GM18502 (cell line): ENCODE results near the gene ME3.

Experiments used
- ATAC-seq: cut with Tn5 transposase; IDR thresholded peaks from one replicate; pipeline ENCODE4 v1.9.1; 2021; ENCODE audit warnings: mild to moderate bottlenecking; ENCODE audit not compliant: unreplicated experiment, poor library complexity

Gene ME3

DNA sequence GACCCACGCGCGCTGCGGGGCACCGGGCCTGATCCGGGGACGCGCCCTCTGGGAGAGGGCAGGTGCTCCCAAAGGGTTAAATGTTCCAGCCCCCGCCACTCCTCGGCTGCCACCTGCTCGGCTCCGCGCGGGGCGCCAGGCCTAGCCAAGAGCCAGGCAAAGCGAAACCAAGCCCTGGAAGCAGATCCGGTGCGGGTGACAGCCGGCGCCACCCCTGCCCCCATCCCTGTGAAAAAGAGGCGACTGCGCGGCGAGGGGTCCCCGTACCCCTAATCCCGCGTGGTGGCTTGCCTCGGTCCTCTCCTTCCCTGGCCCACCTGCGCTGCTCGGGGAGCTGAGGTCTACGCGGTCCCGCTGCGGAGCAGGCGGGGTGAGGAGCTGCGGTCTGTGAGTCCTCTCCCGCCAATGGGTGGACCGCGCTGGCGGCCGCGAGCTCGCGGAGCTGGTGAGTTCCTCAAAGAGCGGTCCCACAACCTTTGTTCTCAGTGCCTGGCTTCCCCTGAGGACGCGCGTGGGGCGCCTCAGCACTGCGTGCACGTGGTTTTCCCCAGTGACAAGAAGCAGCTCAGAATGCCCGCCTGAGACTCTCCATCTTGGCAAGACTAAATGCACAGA is at the start of gene ME3:
ME3 (minus strand) TSS at position 610 of the 615 bp plus-strand sequence.
- ATAC-seq: peak; percentile 59

DNA sequence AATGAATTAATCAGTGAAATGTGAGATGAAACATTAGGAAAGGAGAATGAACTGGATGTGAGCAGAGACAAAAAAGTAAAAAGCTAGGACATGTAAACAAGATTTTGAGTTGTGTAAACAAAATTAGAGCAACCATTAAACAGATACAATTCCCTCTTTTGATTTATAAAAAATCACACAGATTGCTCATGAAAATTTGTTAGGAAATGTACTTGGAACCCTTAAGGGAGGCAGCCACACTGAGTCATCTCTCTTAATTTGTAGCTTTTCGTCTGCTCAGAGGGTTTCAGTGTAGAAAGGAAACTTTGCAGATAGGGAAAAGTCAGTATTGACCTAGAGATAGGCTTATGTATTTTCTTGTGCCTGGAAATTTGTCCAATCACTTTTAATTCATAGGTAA is 49.6 kb upstream of the ME3 start:
- ATAC-seq: no peak

DNA sequence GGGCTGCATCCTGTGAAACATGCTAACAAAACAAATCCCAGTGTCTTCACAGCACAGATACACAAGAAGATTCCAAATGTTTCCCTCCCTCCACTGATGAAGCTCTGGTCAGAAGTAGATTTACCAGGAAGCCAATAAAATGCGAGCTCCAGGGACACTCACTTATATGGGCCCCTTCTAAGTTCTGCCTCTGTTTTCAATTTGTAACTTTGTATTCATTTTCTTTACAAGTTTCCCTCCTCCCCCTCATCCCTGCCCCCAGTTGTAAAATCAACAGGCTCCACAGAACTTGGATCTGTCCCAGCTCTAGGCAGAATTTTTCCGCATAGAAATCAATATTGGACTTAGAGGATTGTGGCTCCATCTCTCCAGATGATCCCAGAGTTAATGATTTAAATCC is 48.1 kb upstream of the ME3 start:
- no peak for ATAC-seq

DNA sequence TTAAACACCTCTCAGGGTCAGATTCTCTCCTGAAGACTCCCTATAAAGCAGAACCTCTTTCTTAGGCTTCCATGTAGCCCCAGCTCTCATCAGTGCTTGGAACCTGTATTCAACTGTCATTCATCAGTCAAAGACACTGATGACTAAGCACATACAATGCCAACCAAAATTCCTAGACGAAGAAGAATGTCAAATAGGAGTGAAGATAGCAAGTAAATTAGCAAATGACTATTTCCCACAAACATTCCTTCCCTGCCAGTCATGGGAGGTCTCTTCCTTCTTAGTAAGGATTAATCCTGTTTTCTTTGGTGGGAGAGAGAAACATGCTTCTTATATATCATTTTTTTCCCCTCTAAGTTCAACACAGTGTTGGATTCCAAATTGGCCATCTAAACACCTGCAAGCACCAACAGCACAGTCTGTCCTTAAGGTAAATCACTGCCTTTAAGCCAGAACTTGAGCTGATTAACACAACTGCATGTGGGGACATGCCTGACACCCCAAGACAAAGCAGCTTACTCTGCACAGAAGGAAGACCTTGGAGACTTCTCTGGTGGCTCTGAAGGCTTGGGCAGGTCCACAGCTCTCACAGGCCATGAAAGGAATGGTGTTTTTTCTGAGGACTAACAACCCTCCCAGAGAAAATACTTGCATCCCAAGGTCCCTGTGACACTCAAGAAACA is 47.5 kb upstream of the ME3 start:
- ATAC-seq: no peak

DNA sequence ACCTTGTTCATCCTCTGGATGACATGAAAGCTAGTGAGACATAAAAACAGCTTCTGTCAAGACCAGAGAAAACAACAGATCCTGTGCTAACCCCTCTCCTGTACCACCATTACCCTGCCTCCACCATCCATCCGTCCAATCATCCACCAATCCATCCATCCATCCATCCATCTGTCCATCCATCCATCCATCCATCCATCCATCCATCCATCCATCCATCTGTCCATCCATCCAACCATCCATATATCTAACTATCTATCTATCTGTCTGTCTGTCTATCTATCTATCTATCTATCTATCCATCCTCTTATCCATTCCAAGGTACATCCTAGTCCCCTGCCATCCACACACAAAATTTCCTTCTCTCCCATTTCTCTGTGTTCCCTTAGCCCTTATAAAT is 46.6 kb upstream of the ME3 start:
- ATAC-seq: no peak

DNA sequence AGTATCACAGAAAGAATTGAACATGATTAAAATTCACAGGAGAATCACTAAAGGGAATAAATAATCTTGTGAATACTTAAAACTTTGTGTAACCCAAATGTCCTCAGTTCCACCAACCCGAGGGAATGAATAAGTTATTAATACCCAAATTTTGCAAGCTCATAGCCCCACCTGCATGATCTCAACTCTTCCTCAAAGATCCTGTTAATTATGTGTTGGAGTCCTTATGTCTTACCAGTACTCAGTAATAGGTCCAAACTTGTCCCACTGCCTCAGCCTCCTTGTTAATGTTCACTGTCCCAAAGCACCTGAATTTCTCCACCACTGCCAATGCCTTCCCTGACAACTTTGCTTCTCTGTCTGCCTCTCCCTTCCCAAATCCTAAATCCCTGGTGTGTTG is 46.1 kb upstream of the ME3 start:
- no peak for ATAC-seq

DNA sequence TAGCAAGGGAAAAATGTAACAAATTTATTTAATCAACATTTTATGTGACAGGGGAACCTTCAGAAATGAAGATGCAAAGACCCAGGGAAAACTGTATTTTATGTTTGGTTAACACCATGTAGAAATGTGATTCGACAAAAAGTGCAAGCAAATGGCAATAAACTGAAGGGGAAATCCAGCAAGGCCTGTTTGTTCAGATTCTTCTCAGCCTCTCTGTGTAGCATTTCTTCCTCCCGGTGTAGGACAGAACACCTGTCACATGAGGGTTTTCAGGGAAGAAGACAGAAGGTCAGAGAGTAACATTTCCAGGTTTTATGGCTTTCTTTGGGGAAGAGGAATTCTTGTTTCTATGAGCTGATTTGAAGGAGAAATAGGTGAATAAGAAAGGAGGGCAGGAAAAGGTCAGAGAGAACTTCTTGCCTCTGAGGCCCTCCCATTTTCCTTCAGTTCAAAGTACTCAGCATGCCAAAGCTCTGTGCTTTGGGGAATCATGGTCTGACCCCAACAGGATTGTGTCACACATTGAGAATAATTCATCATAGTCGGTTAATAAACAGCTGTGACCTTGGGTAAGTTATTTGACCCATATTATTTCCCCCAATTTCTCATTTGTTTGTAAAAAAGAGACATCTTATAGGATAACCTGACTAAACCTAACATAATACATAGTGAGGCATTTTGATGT is 45.5 kb upstream of the ME3 start:
- ATAC-seq: no peak

DNA sequence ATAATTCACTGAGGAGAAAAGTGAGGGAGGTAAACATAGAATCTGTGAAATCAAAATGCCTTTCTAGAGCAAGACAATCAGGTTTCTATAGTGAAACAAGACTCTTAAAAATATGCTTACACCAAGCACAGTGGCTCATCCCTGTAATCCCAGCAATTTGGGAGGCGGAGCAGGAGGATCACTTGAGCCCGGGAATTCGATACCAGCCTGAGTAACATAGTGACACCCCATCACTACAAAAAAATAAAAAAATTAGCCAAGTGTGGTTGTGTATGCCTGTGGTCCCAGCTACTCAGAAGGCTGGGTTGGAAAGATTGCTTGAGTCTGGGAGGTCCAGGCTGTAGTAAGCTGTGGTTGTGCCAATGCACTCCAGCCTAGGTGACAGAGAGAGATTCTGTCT is 43.2 kb upstream of the ME3 start:
- ATAC-seq: no peak

DNA sequence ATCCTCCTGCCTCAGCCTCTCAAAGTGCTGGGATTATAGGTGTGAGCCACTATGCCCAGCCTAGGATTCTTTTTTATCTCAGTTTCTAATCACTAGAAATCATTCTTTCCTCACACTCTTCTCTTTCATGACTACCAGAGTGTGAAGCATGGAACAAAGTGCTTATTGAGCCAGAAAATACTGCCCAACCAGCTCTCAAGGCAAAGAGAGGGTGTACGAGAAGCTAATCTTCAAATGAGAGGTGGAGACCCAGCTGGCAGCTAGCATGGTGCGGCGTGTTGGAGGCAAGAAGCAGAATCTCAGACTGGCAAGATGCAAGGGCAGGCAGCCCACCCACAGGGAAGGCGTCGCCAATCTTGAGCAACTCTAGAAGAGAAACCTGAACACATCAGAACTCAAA is 41.1 kb upstream of the ME3 start:
- ATAC-seq: no peak

DNA sequence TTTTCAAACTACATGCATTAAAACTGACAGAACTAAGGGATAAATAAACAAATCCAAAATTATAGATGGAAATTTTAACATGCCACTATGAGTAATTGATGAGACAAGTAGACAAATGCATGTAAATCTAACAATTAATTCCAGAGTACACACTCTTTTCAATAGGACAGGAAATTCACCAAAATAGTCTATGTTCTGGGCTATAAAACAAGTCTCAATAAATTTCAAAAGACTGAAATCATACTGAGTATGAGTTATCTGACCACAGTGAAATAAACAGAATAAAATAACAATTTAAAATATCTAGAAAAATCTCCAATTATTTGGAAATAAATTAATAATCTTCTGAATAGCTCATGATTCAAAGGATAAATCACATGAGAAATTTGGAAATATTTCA is 38.5 kb upstream of the ME3 start:
- no peak for ATAC-seq

DNA sequence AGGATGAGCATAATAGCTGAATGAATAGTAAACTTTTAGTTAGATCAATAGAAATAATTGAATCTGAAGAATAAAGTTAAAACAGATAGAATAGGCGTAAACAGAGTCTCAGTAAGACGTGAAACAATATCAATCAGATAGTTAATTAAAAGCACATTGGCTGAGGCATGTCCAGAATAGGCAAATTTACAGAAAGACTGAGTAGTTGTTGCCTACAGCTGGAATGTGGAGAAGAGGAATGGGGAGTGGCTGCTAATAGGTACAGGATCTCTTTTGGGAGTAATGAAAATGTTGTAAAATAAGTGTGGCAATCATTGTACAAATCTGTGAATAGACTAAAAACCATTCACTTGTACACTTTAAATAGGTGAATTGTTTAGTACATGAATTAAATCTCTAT is 36.3 kb upstream of the ME3 start:
- no peak for ATAC-seq

DNA sequence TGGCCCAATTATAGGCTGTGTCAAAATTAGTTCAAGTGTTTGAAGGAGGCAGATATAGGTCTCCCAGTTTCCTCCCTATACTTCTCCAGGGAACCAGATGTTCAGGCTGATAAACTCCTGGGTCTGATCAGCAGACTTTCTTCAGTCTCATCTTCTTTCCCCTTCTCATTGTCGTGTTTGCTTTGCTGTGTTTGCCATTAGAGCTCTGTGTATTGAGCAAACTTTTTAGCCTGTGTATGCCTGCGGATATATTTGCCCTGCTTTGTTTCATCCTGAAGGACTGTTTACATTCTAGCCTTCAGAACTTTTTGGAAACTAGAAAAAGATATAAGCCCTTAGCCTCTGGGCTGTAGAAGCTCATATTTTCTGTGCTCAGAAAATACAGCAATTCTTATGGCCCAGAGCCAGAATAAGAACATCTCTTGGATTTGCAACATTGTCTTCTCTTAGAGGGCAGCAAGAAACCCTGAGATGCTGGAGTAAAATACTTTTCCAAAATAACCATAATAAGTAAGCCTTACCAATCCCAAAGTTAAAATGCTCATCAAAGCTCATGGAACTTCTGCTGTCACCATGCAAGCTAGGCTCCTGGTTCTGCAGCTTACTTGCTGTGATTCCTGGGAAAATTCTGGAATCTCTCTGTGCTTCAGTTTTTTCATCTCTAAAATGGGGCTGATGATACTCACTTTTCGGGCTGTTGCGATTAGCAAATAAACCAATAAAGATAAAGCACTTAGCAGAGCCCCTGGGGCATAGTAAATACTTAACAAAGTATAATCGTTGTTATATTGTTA is 34.1 kb upstream of the ME3 start:
- ATAC-seq: no peak

DNA sequence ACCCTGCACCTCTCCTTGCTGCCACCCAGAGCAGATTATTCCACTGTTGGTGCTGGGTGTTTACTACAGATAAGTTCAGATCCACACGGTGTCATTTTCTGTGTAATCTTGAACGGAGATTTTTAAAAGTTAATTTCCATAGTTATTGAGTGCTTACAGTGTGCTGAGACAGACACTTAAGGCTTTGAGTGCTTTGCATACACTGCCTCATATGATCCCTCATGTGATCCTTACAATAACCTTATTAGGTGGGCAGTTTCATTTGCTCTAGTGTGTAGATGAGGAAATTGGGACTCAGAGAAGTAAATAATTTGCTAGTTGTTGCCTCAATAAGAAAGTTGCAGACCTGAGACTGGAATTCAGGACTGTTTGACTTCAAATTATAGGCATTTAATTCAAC is 32.3 kb upstream of the ME3 start:
- no peak for ATAC-seq

DNA sequence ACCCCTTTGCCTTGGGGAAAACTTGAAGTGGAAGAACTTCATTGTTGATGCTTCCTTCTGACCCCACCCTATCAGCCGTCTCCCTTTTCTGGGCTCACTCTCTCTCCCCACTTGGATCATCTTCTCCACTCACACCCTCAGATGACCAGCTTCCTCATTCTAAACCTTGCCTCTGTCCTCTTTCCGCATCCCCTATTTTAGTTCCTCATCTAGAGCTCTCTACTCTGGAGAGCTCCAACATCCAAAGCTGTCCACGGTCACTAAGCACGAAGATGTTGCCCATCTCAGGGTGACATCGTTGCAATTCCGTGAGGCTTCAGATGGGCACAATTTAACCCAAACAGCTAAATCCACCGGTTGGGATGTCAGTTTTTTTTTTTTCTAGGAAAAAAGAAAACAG is 31.6 kb upstream of the ME3 start:
- no peak for ATAC-seq

DNA sequence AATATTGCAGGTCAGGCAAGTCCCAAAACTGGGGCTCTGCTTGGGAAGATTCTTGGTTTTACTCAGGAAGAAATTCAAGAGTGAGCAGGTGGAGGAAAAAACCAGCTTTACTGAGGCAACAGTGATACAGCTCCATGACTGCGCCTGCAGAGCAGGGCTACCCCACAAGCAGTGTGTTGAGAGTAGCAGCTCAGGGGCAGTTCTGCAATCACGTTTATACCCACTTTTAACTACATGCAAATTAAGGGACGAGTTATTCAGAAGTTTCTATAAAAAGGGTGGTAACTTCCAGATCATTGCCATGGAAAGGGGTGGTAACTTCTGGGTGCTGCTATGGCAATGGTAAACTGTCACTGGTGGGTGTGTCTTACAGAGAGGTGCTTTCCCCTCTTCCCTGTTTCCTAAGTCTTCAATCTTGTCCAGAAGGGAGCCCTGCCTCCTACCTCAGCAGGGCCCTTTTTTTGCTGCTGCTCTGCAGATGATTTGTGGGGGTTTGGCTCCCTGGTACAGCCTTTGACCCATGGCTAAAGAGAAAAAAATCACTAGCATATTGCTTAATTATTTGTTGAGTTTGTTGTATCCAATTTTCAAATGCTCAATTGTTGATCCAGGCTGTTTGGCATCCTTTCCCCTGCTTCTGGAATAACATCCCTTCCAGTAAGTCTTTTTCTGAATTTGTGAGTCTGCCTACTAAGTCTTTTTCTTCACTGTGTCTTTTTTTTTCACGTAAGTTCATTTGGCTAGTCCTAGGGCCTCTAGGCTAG is 30.0 kb upstream of the ME3 start:
- ATAC-seq: no peak

DNA sequence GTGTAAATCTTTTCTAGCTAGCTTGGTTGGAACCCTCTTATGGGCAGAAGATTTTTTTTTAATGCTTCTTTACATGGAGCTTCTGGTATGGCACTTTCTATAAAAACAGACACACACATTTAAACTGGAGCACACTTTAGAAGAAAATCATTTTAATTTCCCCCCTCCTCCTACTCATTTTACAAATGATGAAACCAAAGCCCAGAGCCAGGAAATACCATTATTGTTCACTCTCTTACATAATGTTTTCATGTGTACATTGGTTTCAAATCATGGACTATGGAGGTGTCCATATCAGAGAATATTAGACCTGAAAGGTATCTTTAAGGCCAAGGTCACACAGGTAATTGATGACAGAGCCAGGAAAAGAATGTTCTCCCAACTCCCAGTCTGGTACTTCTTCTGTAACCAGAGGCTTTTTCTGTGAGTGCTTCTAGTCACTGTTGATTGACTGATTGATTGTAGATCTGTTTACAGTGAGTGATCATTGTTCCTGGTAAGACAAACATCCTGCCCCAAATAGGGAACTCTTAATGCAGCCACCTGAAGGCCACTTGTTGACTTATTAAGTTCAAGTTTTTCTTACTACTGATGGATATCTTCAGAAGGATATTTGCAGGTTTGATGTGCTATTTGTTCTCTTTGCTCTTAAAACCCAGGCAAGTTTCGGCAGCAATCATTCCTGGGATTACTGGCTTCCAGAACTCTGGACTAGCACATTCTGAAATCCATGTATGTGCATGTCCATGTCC is 26.8 kb upstream of the ME3 start:
- ATAC-seq: no peak

DNA sequence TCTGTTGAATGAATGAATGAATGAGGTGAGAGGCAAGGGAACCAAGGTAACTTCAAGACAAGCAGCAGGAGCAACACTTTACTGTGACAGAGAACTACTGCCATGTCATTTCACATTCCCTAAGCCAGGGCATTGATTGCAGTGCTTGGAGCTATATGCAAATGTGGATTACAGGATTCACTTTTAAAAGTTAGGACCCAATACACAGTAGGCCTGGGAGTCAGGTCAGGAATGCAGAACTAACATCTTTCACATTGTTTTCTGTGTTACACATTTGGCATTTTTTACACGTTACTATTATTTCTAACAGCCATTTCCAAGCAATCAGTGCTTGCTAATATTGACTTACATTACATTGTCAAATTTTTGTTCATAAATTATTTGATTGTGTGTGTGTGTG is 26.2 kb upstream of the ME3 start:
- ATAC-seq: no peak

DNA sequence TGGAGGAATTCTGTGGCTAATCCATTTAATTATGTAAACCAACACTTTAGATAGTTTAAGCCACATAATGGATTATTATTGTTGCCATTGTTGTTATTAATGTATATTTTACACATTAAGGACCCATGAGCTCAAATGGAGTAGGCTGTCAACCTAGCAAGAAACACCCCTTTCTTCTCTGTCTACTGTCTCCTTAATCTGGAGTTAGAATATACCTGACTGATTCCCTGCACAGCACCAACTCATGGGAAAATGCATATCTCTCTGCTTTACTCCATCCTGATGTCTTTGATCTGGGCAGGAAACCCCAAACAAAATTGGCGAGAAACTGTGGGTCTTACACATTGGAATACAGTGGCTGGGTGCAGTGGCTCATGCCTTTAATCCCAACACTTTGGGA is 24.0 kb upstream of the ME3 start:
- ATAC-seq: no peak

DNA sequence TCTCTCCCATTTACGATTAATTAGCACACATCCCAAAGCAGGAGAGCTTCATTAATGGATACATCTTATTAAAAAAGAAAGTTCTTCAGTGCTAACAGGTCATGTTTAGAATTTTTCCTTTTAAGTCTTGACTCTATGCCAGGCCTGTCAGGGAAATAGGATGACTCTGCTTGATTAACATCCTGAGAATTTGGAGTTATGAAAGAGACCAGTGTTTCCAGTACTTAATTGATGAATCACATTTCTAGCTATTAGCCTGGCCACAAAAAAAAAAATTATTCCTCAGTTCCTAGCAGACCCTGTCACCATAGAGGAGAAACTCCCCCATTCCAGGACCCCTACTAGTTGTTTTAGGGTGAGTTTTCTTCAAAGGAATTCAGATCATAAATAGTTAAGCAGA is 23.6 kb upstream of the ME3 start:
- no peak for ATAC-seq

DNA sequence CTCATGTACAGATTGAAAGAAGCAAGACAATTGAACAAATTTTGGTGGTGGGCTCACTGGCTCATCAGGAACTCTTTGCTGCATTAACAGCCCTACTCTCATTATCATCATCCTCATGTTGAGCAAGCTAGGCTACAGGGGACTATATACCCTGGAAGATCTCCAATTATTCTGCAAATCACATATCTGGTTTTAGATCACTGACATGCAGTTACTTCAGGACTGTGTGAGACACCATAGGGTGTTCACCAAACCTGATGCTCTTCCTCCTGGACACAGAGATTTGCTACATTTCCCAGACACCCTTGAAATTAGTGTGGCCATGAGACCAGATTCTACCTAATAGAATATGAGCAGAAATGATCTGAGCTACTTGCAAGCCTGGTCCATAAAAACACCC is 23.0 kb upstream of the ME3 start:
- ATAC-seq: no peak
